GM19193 (cell line): ENCODE measurements around the gene RHBDF2.

ENCODE experiments used
- POLR2A ChIP-seq: IDR thresholded peaks from 4 replicates; pipeline ENCODE4 v1.6.1; 2011; ENCODE audit not compliant: insufficient read depth, insufficient read length; ENCODE audit errors: extremely low read depth

RHBDF2 gene

GRCh38 chr17:76437467-76438402, 63.5 kb downstream of the RHBDF2 start:
- TF ChIP-seq POLR2A, result no peak

- no peak for TF ChIP-seq POLR2A
These were observed 65.5 kb downstream of the RHBDF2 start for GRCh38 chr17:76435751-76436150.

GRCh38 chr17:76434870-76435269, 66.4 kb downstream of the RHBDF2 start:
- no peak for TF ChIP-seq POLR2A

GRCh38 chr17:76433693-76434092, 67.5 kb downstream of the RHBDF2 start:
- no peak for TF ChIP-seq POLR2A

GRCh38 chr17:76432712-76433336, 68.4 kb downstream of the RHBDF2 start:
- no peak for TF ChIP-seq POLR2A

- TF ChIP-seq POLR2A, result no peak
These were observed 69.2 kb downstream of the RHBDF2 start for GRCh38 chr17:76432004-76432403.

GRCh38 chr17:76431509-76431908, 69.7 kb downstream of the RHBDF2 start:
- TF ChIP-seq POLR2A, result no peak

- no peak for TF ChIP-seq POLR2A
These were observed 72.7 kb downstream of the RHBDF2 start for GRCh38 chr17:76428511-76428910.

GRCh38 chr17:76427501-76428231, 73.6 kb downstream of the RHBDF2 start:
- no peak for TF ChIP-seq POLR2A

- TF ChIP-seq POLR2A, result no peak
These were observed 74.4 kb downstream of the RHBDF2 start for GRCh38 chr17:76426853-76427252.

- TF ChIP-seq POLR2A, result no peak
These were observed 78.4 kb downstream of the RHBDF2 start for GRCh38 chr17:76422860-76423259.

GRCh38 chr17:76422406-76422805, 78.8 kb downstream of the RHBDF2 start:
- TF ChIP-seq POLR2A, result no peak

- no peak for TF ChIP-seq POLR2A
These were observed 80.2 kb downstream of the RHBDF2 start for GRCh38 chr17:76421044-76421407.
